SK-N-SH treated with all-trans-retinoic acid at 6 μM for 48 hours (cell line): ENCODE data around the gene PRKAG3.

ENCODE experiments used
- ARNTL ChIP-seq: fragments of 450-650 bp; formaldehyde crosslinking; IDR thresholded peaks from 2 replicates; pipeline ENCODE4 v1.5.0; 2020; ENCODE audit warnings: low read depth, mild to moderate bottlenecking, moderate library complexity, borderline replicate concordance
- BACH2 ChIP-seq: fragments of 250-450 bp; sonication (Bioruptor Pico); IDR thresholded peaks from 2 replicates; pipeline ENCODE4 v1.9.0; 2021; ENCODE audit warnings: mild to moderate bottlenecking, borderline replicate concordance
- GLIS3 ChIP-seq: fragments of 250-450 bp; sonication (Bioruptor Pico); IDR thresholded peaks from 2 replicates; pipeline ENCODE4 v1.5.0; 2020; ENCODE audit warnings: mild to moderate bottlenecking, moderate library complexity
- OSR1 ChIP-seq: fragments of 250-450 bp; sonication (Bioruptor Pico); IDR thresholded peaks from 2 replicates; pipeline ENCODE4 v1.8.0; 2022; ENCODE audit warnings: moderate library complexity, mild to moderate bottlenecking, inconsistent platforms
- RARB ChIP-seq: fragments of 250-450 bp; sonication (Bioruptor Pico); IDR thresholded peaks from 2 replicates; pipeline ENCODE4 v1.8.0; 2021; ENCODE audit warnings: mild to moderate bottlenecking, moderate library complexity
- SNAI2 ChIP-seq: fragments of 250-450 bp; sonication (Bioruptor Pico); IDR thresholded peaks from 2 replicates; pipeline ENCODE4 v1.5.0; 2020; ENCODE audit warnings: mild to moderate bottlenecking, moderate library complexity
- ZC3H10 ChIP-seq: fragments of 250-450 bp; sonication (Bioruptor Pico); IDR thresholded peaks from 2 replicates; pipeline ENCODE4 v1.5.1; 2021; ENCODE audit warnings: mild to moderate bottlenecking, moderate library complexity
- ZFP30 ChIP-seq: fragments of 450-650 bp; formaldehyde crosslinking; IDR thresholded peaks from 2 replicates; pipeline ENCODE4 v1.5.0; 2022; ENCODE audit warnings: mild to moderate bottlenecking, moderate library complexity
- ZNF565 ChIP-seq: fragments of 450-650 bp; formaldehyde crosslinking; conservative IDR thresholded peaks from 2 replicates; pipeline ENCODE4 v1.5.0; 2020; ENCODE audit warnings: low read depth, mild to moderate bottlenecking, moderate library complexity
- ZNF70 ChIP-seq: fragments of 450-650 bp; formaldehyde crosslinking; IDR thresholded peaks from 2 replicates; pipeline ENCODE4 v1.5.0; 2020; ENCODE audit warnings: mild to moderate bottlenecking, moderate library complexity
- TF ChIP-seq, protein P1 (sequence below): fragments of 250-450 bp; sonication (Bioruptor Pico); IDR thresholded peaks from 2 replicates; pipeline ENCODE4 v1.5.1; 2020; ENCODE audit warnings: low read depth, mild to moderate bottlenecking, moderate library complexity
- TF ChIP-seq, protein P2 (sequence below): fragments of 250-450 bp; sonication (Bioruptor Pico); IDR thresholded peaks from 2 replicates; pipeline ENCODE4 v1.8.0; 2020; ENCODE audit warnings: mild to moderate bottlenecking, moderate library complexity, borderline replicate concordance

DNA sequence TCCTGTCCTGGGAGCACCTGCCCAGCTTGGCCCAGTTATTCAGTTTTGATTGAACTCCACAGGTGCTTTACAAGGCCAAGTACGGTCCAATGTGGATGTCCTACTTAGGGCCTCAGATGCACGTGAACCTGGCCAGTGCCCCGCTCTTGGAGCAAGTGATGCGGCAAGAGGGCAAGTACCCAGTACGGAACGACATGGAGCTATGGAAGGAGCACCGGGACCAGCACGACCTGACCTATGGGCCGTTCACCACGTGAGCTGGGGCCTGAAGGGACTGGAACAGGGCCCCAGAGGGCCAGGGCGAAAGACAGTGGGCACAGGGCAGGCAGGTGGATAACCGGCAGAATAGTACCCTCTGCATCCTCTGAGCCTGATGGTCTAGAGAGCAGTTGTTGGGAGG lies 22.1 kb downstream of the PRKAG3 start:
- TF ChIP-seq, protein P1, sequence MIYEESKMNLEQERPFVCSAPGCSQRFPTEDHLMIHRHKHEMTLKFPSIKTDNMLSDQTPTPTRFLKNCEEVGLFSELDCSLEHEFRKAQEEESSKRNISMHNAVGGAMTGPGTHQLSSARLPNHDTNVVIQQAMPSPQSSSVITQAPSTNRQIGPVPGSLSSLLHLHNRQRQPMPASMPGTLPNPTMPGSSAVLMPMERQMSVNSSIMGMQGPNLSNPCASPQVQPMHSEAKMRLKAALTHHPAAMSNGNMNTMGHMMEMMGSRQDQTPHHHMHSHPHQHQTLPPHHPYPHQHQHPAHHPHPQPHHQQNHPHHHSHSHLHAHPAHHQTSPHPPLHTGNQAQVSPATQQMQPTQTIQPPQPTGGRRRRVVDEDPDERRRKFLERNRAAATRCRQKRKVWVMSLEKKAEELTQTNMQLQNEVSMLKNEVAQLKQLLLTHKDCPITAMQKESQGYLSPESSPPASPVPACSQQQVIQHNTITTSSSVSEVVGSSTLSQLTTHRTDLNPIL (CRISPR knock-in tag): no peak
- TF ChIP-seq ZFP30 (CRISPR knock-in tag) (no peak), RARB (CRISPR knock-in tag) (no peak), ZNF70 (CRISPR knock-in tag) (no peak), BACH2 (CRISPR knock-in tag) (no peak), SNAI2 (CRISPR knock-in tag) (no peak), OSR1 (CRISPR knock-in tag) (no peak), ZC3H10 (CRISPR knock-in tag) (no peak), ZNF565 (no peak), ARNTL (CRISPR knock-in tag) (no peak), GLIS3 (CRISPR knock-in tag) (no peak)
- TF ChIP-seq, protein P2, sequence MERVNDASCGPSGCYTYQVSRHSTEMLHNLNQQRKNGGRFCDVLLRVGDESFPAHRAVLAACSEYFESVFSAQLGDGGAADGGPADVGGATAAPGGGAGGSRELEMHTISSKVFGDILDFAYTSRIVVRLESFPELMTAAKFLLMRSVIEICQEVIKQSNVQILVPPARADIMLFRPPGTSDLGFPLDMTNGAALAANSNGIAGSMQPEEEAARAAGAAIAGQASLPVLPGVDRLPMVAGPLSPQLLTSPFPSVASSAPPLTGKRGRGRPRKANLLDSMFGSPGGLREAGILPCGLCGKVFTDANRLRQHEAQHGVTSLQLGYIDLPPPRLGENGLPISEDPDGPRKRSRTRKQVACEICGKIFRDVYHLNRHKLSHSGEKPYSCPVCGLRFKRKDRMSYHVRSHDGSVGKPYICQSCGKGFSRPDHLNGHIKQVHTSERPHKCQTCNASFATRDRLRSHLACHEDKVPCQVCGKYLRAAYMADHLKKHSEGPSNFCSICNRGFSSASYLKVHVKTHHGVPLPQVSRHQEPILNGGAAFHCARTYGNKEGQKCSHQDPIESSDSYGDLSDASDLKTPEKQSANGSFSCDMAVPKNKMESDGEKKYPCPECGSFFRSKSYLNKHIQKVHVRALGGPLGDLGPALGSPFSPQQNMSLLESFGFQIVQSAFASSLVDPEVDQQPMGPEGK (CRISPR knock-in tag): no peak
